Body of pancreas (tissue), 4 donors: ENCODE measurements around the gene GPRC5D. TPM values are rescaled to one million over a fixed set of nuclear protein-coding genes. Genes with fewer than 3 reads are reported as not detected.

Source experiments
- ATAC-seq: fragments of 150-250 bp; one replicate; pipeline ENCODE4 v1.9.1; 2016
- DNase-seq, 4 donors: peaks; one replicate each; pipeline ENCODE4 v3.0.0-alpha.2; 2019
- H3K27ac ChIP-seq, 4 donors: fragments of 200-600 bp; sonication (generic); 1 replicate in 3 of 4; 2 replicates in 1 of 4; pipeline versions ENCODE4 v1.5.1 to v1.6.1; 2016 to 2019; ENCODE audit warnings: mild to moderate bottlenecking in 1 of 4, mixed read lengths in 1 of 4, moderate library complexity in 1 of 4
- H3K27me3 ChIP-seq, 2 donors: fragments of 200-600 bp; sonication (generic); one replicate each; pipeline ENCODE4 v1.6.0; 2016; ENCODE audit warnings: mild to moderate bottlenecking in 1 of 2
- H3K36me3 ChIP-seq, 2 donors: fragments of 200-600 bp; sonication (generic); replicated peaks in 1 of 2; 2 replicates each; pipeline ENCODE4 v1.5.1; 2016; ENCODE audit warnings: low read depth in 2 of 2; ENCODE audit not compliant: insufficient read depth in 1 of 2
- H3K4me1 ChIP-seq: fragments of 200-600 bp; sonication (generic); one replicate; pipeline ENCODE4 v1.6.0; 2016
- H3K4me3 ChIP-seq, 2 donors: fragments of 200-600 bp; sonication (generic); 1 replicate in 1 of 2; 2 replicates in 1 of 2; pipeline ENCODE4 v1.5.1; 2016 to 2019
- H3K9me3 ChIP-seq, 3 donors: fragments of 200-600 bp; sonication (generic); 1 replicate in 2 of 3; 2 replicates in 1 of 3; pipeline ENCODE4 v1.5.1; 2016
- POLR2A ChIP-seq, 3 donors: fragments of 450-650 bp; IDR thresholded peaks; one replicate each; pipeline ENCODE4 v1.6.1; 2016; ENCODE audit warnings: antibody characterized with exemption in 3 of 3, mild to moderate bottlenecking in 2 of 3
- WGBS, 2 donors: methylation state at CpG; one replicate each; pipeline ENCODE4 v1.1.5; 2017; 5-methylcytosine and 5-hydroxymethylcytosine counted together
- intact Hi-C: fragments of 100-400 bp; cut with DNase I; formaldehyde crosslinking; loops from one replicate; pipeline ENCODE4 v1.15.1; 2023
- total RNA-seq, 2 donors: library from RNA; depleted of rRNA; stranded (reverse); fragments of >200 nt; gene quantifications; one replicate each; pipeline ENCODE4 v1.1.0, GENCODE V29; 2016
- TF ChIP-seq, protein P1 (sequence below), 7 experiments: fragments of 450-650 bp in 4 of 7; fragments of 200-600 bp in 3 of 7; sonication (generic) in 3 of 7; IDR thresholded peaks; one replicate each; pipeline ENCODE4 v1.5.1; 2016 to 2019; ENCODE audit warnings: antibody characterized with exemption in 7 of 7

GPRC5D gene
- total RNA-seq, 2 donors from 2014 or later: not detected

- Histone ChIP-seq H3K27ac (no peak overlapping the region), H3K4me1 (no peaks in the 10 kb centered on the region), H3K27me3 (no peaks in the 10 kb centered on the region), H3K4me3 (no peak overlapping the region), H3K36me3 (no peaks in the 10 kb centered on the region), H3K9me3 (no peaks in the 10 kb centered on the region)
- intact Hi-C loops: no loop called here
- no peak for DNase-seq
- ATAC-seq: no peak
- TF ChIP-seq, protein P1, sequence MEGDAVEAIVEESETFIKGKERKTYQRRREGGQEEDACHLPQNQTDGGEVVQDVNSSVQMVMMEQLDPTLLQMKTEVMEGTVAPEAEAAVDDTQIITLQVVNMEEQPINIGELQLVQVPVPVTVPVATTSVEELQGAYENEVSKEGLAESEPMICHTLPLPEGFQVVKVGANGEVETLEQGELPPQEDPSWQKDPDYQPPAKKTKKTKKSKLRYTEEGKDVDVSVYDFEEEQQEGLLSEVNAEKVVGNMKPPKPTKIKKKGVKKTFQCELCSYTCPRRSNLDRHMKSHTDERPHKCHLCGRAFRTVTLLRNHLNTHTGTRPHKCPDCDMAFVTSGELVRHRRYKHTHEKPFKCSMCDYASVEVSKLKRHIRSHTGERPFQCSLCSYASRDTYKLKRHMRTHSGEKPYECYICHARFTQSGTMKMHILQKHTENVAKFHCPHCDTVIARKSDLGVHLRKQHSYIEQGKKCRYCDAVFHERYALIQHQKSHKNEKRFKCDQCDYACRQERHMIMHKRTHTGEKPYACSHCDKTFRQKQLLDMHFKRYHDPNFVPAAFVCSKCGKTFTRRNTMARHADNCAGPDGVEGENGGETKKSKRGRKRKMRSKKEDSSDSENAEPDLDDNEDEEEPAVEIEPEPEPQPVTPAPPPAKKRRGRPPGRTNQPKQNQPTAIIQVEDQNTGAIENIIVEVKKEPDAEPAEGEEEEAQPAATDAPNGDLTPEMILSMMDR (IDR thresholded peaks at IDR 0.05): no peak
- no peak for TF ChIP-seq POLR2A (IDR thresholded peaks at IDR 0.05)
- 93 to 97% methylated on average over 11 of the region's 11 CpGs for WGBS, 2 donors
Measured at GRCh38 chr12:12936983-12937491, 14.9 kb downstream of the GPRC5D start.

GRCh38 chr12:12934556-12934955 is 17.4 kb downstream of the GPRC5D start:
- Histone ChIP-seq H3K27ac (no peak overlapping the region), H3K4me3 (no peak overlapping the region), H3K4me1 (no peaks in the 10 kb centered on the region), H3K9me3 (no peaks in the 10 kb centered on the region), H3K36me3 (no peaks in the 10 kb centered on the region), H3K27me3 (no peaks in the 10 kb centered on the region)
- ATAC-seq (no peak), DNase-seq (no peak)
- TF ChIP-seq POLR2A (IDR thresholded peaks at IDR 0.05): no peak
- TF ChIP-seq, protein P1 (IDR thresholded peaks at IDR 0.05): no peak
- 48 to 53% methylated on average over 8 of the region's 8 CpGs for WGBS, 2 donors
- intact Hi-C loops: no loop called here

GRCh38 chr12:12933742-12934141 is 18.2 kb downstream of the GPRC5D start:
- WGBS, 2 donors: 80 to 100% methylated on average over 4 of the region's 4 CpGs
- intact Hi-C loops: no loop called here

DNA sequence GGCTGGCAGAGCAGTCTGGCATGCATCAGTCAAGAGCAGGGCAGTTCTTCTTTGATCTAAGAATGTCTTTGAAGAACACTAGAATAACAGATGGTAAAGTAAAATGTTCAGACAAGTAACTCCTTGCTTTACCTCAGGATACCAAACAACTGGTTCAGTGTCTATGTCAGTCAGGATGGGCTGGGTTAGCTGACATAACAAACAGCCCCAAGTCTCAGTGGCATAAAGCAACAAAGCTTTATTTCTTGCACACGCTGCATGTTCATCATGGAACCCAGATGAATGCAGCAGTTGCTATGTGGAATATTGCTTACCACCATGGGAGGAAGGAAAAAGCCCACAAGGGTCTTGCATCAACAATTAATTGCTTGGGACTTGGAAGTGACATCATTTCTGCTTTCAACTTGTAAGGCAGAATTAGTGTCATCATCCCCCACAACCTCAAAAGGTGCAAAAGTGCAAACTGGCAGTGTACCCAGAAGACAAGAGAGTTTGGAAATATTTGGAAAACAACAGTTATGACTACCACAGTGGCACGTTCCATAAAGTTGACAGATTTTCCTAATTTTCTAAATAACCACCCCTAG is 21.2 kb downstream of the GPRC5D start:
- H3K4me3 ChIP-seq: no peak overlapping the region
- peaks cover 10% of the 10 kb centered on the region for H3K4me1 ChIP-seq
- ATAC-seq (no peak), DNase-seq (no peak)
- H3K27me3 ChIP-seq: no peaks in the 10 kb centered on the region
- intact Hi-C loops: no loop called here
- no peak for TF ChIP-seq POLR2A (IDR thresholded peaks at IDR 0.05)
- TF ChIP-seq, protein P1 (IDR thresholded peaks at IDR 0.05): no peak
- no peaks in the 10 kb centered on the region for H3K36me3 ChIP-seq
- 75 to 98% methylated on average over 2 of the region's 2 CpGs for WGBS, 2 donors
- no peaks in the 10 kb centered on the region for H3K9me3 ChIP-seq
- no peak overlapping the region for H3K27ac ChIP-seq

More at GRCh38 chr12:12933742-12934141, 18.2 kb downstream of the GPRC5D start:
- no peaks in the 10 kb centered on the region for H3K27me3 ChIP-seq
- peaks cover 2% of the 10 kb centered on the region for H3K4me1 ChIP-seq
- no peak overlapping the region for H3K4me3 ChIP-seq
- TF ChIP-seq, protein P1 (IDR thresholded peaks at IDR 0.05): no peak
- TF ChIP-seq POLR2A (IDR thresholded peaks at IDR 0.05): no peak
- no peaks in the 10 kb centered on the region for H3K36me3 ChIP-seq
- H3K9me3 ChIP-seq: no peaks in the 10 kb centered on the region
- DNase-seq (no peak), ATAC-seq (no peak)
- no peak overlapping the region for H3K27ac ChIP-seq

- DNase-seq (no peak), ATAC-seq (no peak)
- Histone ChIP-seq H3K4me3 (no peak overlapping the region), H3K9me3 (no peaks in the 10 kb centered on the region), H3K27ac (no peak overlapping the region), H3K36me3 (no peaks in the 10 kb centered on the region), H3K4me1 (peaks cover 10% of the 10 kb centered on the region), H3K27me3 (no peaks in the 10 kb centered on the region)
- TF ChIP-seq POLR2A (IDR thresholded peaks at IDR 0.05): no peak
- TF ChIP-seq, protein P1 (IDR thresholded peaks at IDR 0.05): no peak
- WGBS, 2 donors: 83 to 86% methylated on average over 6 of the region's 6 CpGs
- intact Hi-C loops: no loop called here
Measured at GRCh38 chr12:12929696-12930095, 22.3 kb downstream of the GPRC5D start.
